HCT116 (cell line): Measurements from ENCODE around the gene ANKRD44. TPM values are rescaled to one million over a fixed set of nuclear protein-coding genes. Genes with fewer than 3 reads are reported as not detected.

Source experiments
- ATAC-seq: fragments of 200-7000 bp; cut with Tn5 transposase; 2 replicates; pipeline ENCODE4 v1.9.1; 2020; ENCODE audit warnings: mild to moderate bottlenecking, moderate library complexity
- BruUV-seq: library from RNA; stranded (reverse); fragments of 400-500 nt; replicated peaks from 2 replicates; lab custom pipeline; 2021; lab: Mats Ljungman, UMichigan
- CTCF ChIA-PET: fragments of 300-600 bp; sonication (Branson Sonifier 250); formaldehyde crosslinking; loops from one replicate; lab custom pipeline; 2021; ENCODE audit warnings: antibody characterized with exemption; lab: Charles Lee
- POLR2A ChIA-PET: fragments of 300-600, 350-600 bp; sonication (Branson Sonifier 250); formaldehyde crosslinking; loops from one replicate; lab custom pipeline; 2021; ENCODE audit warnings: antibody characterized with exemption; lab: Charles Lee
- RAD21 ChIA-PET, 2 experiments: fragments of 300-600 bp; sonication (Branson Sonifier 250); formaldehyde crosslinking; loops; one replicate each; lab custom pipeline; 2023; ENCODE audit warnings: low total read pairs in 2 of 2; ENCODE audit not compliant: uncharacterized antibody in 2 of 2, unreplicated experiment in 2 of 2, low non-redundant PET in 1 of 2; lab: Charles Lee
- DNase-seq: peaks from one replicate; pipeline ENCODE4 v3.0.0-alpha.2; 2010; ENCODE audit warnings: low read depth, low spot score
- H2AFZ ChIP-seq: fragments of 200-600 bp; shearing (Covaris generic), sonication (generic); 2 replicates; pipeline ENCODE4 v1.6.1; 2017; ENCODE audit warnings: low read depth, mixed run types, mixed read lengths, antibody characterized with exemption, low read length; ENCODE audit not compliant: poor library complexity, severe bottlenecking
- H3K27ac ChIP-seq: 2 replicates; pipeline ENCODE4 v1.5.1; 2012; ENCODE audit warnings: low read depth, low read length
- H3K27me3 ChIP-seq: fragments of 200-600 bp; sonication (generic); 2 replicates; pipeline ENCODE4 v1.6.1; 2016; ENCODE audit warnings: mixed run types, low read length, mixed read lengths; ENCODE audit not compliant: insufficient read depth
- H3K36me3 ChIP-seq, 2 experiments: fragments of 200-500 bp in 1 of 2; fragments of 200-600 bp in 1 of 2; sonication (Bioruptor generic) in 1 of 2; sonication (generic) in 1 of 2; 2 replicates each; pipeline versions ENCODE4 v1.5.1 to v1.6.1; 2014 to 2016; ENCODE audit warnings: low read length in 2 of 2, inconsistent platforms in 1 of 2, mixed read lengths in 1 of 2, mixed run types in 1 of 2; ENCODE audit not compliant: insufficient read depth in 2 of 2, control insufficient read depth in 1 of 2
- H3K4me1 ChIP-seq, 2 experiments: fragments of 200-600 bp in 1 of 2; sonication (generic) in 1 of 2; 2 replicates each; pipeline versions ENCODE4 v1.5.1 to v1.6.1; 2012 to 2017; ENCODE audit warnings: low read length in 2 of 2, inconsistent platforms in 1 of 2, mild to moderate bottlenecking in 1 of 2, mixed read lengths in 1 of 2, mixed run types in 1 of 2, moderate library complexity in 1 of 2; ENCODE audit not compliant: insufficient read depth in 2 of 2, control insufficient read depth in 1 of 2
- H3K4me2 ChIP-seq: fragments of 200-600 bp; sonication (generic); 2 replicates; pipeline ENCODE4 v1.6.1; 2017; ENCODE audit warnings: mixed run types, low read length, mixed read lengths
- H3K4me3 ChIP-seq, 2 experiments: fragments of 200-600 bp in 1 of 2; sonication (generic) in 1 of 2; replicated peaks in 1 of 2; 2 replicates each; pipeline ENCODE4 v1.5.1; 2011 to 2016; ENCODE audit warnings: low read length in 2 of 2, control low read depth in 1 of 2, low read depth in 1 of 2, mild to moderate bottlenecking in 1 of 2, mixed read lengths in 1 of 2, mixed run types in 1 of 2
- H3K79me2 ChIP-seq: fragments of 200-600 bp; sonication (generic); 2 replicates; pipeline ENCODE4 v1.6.1; 2017; ENCODE audit warnings: mild to moderate bottlenecking, mixed run types, low read length, moderate library complexity, mixed read lengths; ENCODE audit not compliant: insufficient read depth
- H3K9ac ChIP-seq: fragments of 200-600 bp; sonication (generic); 2 replicates; pipeline ENCODE4 v1.6.1; 2016; ENCODE audit warnings: low read length, mixed read lengths
- H3K9me2 ChIP-seq: fragments of 200-600 bp; sonication (generic), shearing (Covaris generic); 2 replicates; pipeline ENCODE4 v1.6.1; 2017; ENCODE audit warnings: mixed run types, mild to moderate bottlenecking, moderate library complexity; ENCODE audit not compliant: insufficient read depth
- H3K9me3 ChIP-seq, 2 experiments: fragments of 200-500 bp in 1 of 2; fragments of 200-600 bp in 1 of 2; sonication (Bioruptor generic) in 1 of 2; sonication (generic) in 1 of 2; 2 replicates each; pipeline ENCODE4 v1.6.1; 2014 to 2017; ENCODE audit warnings: low read length in 2 of 2, mixed read lengths in 2 of 2, inconsistent platforms in 1 of 2, low read depth in 1 of 2, mild to moderate bottlenecking in 1 of 2, mixed run types in 1 of 2, moderate library complexity in 1 of 2; ENCODE audit not compliant: control insufficient read depth in 1 of 2, insufficient read depth in 1 of 2
- H4K20me1 ChIP-seq: fragments of 200-600 bp; sonication (generic), shearing (Covaris generic); 2 replicates; pipeline ENCODE4 v1.6.1; 2017; ENCODE audit warnings: mixed run types, mild to moderate bottlenecking, moderate library complexity; ENCODE audit not compliant: insufficient read depth
- CBX3 ChIP-seq: IDR thresholded peaks from 2 replicates; pipeline ENCODE4 v1.6.1; 2012; ENCODE audit warnings: low read depth
- FOSL1 ChIP-seq: IDR thresholded peaks from 2 replicates; pipeline ENCODE4 v1.6.1; 2012; ENCODE audit warnings: low read depth
- JUND ChIP-seq: IDR thresholded peaks from 2 replicates; pipeline ENCODE4 v1.6.1; 2012
- POLR2A ChIP-seq: IDR thresholded peaks from 2 replicates; pipeline ENCODE4 v1.7.0; 2011; ENCODE audit warnings: borderline replicate concordance; ENCODE audit not compliant: insufficient read depth, insufficient read length; ENCODE audit errors: extremely low read depth
- RAD21 ChIP-seq: IDR thresholded peaks from 2 replicates; pipeline ENCODE4 v1.6.1; 2012; ENCODE audit warnings: low read depth, mild to moderate bottlenecking
- SIN3A ChIP-seq: IDR thresholded peaks from 2 replicates; pipeline ENCODE4 v1.6.1; 2012; ENCODE audit warnings: low read depth
- SP1 ChIP-seq: IDR thresholded peaks from 2 replicates; pipeline ENCODE4 v1.6.1; 2012; ENCODE audit warnings: low read depth
- YY1 ChIP-seq: IDR thresholded peaks from 2 replicates; pipeline ENCODE4 v1.6.1; 2011; ENCODE audit warnings: low read length, low read depth, moderate library complexity, mild to moderate bottlenecking; ENCODE audit not compliant: insufficient replicate concordance; ENCODE audit errors: extremely low read depth
- ZNF274 ChIP-seq: fragments of 200-500 bp; sonication (Bioruptor generic); IDR thresholded peaks from 2 replicates; pipeline ENCODE4 v1.6.1; 2014; ENCODE audit warnings: mild to moderate bottlenecking, low read depth, low read length, inconsistent platforms
- intact Hi-C: fragments of 100-400 bp; cut with micrococcal nuclease; formaldehyde crosslinking; loops from 2 replicates; pipeline ENCODE4 v1.10.0; 2022
- total RNA-seq: library from RNA; stranded (reverse); gene quantifications from one replicate; pipeline ENCODE4 v1.2.1, GENCODE V29; 2021; ENCODE audit not compliant: unreplicated experiment
- TF ChIP-seq, protein P1 (sequence below), 3 experiments: fragments of 200-600 bp in 1 of 3; sonication (generic) in 1 of 3; IDR thresholded peaks in 2 of 3; conservative IDR thresholded peaks in 1 of 3; 2 replicates each; pipeline ENCODE4 v1.5.1; 2012 to 2017; ENCODE audit warnings: low read depth in 2 of 3, low read length in 2 of 3, antibody characterized with exemption in 1 of 3, borderline replicate concordance in 1 of 3, control low read depth in 1 of 3, mild to moderate bottlenecking in 1 of 3, mixed read lengths in 1 of 3, mixed run types in 1 of 3, moderate library complexity in 1 of 3; ENCODE audit not compliant: insufficient read depth in 1 of 3
- TF ChIP-seq, protein P2 (sequence below): IDR thresholded peaks from 2 replicates; pipeline ENCODE4 v1.6.1; 2011; ENCODE audit warnings: mild to moderate bottlenecking, low read length, moderate library complexity; ENCODE audit not compliant: insufficient replicate concordance; ENCODE audit errors: extremely low read depth

ANKRD44 gene
- total RNA-seq, 1 experiment from 2014 or later: 2.7 TPM

DNA sequence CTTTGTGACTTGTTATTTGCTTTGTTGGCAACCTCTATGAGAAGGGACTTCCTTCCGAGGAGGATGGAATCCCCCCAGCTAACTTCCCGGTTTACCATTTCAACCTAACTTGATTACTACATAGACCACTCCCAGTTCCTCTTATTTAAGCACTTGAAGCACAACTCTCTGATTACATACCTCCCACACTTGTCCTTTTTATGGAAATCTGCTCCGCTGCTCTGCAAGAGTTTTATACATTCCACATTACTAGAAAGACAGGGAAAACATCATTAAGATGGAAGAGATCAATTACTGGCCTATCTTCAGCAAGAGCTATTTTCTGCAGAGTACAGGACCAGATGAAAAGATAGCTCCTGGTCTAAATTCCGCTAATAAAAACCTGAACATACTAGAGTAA is 224.1 kb downstream of the ANKRD44 start:
- H3K9ac ChIP-seq: no peak overlapping the region
- CTCF ChIA-PET: no interaction called here
- no peak overlapping the region for H3K4me3 ChIP-seq
- H4K20me1 ChIP-seq: no peaks in the 10 kb centered on the region
- no peaks in the 10 kb centered on the region for H3K36me3 ChIP-seq
- H3K27me3 ChIP-seq: no peaks in the 10 kb centered on the region
- H3K4me2 ChIP-seq: no peak overlapping the region
- H3K4me1 ChIP-seq: no peaks in the 10 kb centered on the region
- no peaks in the 10 kb centered on the region for H3K9me3 ChIP-seq
- BruUV-seq: no TSS peak
- no peaks in the 10 kb centered on the region for H3K79me2 ChIP-seq
- no peaks in the 10 kb centered on the region for H3K9me2 ChIP-seq
- TF ChIP-seq JUND: no peak
- no peak for TF ChIP-seq RAD21
- no peak for TF ChIP-seq FOSL1
- TF ChIP-seq ZNF274: no peak
- TF ChIP-seq, protein P1, sequence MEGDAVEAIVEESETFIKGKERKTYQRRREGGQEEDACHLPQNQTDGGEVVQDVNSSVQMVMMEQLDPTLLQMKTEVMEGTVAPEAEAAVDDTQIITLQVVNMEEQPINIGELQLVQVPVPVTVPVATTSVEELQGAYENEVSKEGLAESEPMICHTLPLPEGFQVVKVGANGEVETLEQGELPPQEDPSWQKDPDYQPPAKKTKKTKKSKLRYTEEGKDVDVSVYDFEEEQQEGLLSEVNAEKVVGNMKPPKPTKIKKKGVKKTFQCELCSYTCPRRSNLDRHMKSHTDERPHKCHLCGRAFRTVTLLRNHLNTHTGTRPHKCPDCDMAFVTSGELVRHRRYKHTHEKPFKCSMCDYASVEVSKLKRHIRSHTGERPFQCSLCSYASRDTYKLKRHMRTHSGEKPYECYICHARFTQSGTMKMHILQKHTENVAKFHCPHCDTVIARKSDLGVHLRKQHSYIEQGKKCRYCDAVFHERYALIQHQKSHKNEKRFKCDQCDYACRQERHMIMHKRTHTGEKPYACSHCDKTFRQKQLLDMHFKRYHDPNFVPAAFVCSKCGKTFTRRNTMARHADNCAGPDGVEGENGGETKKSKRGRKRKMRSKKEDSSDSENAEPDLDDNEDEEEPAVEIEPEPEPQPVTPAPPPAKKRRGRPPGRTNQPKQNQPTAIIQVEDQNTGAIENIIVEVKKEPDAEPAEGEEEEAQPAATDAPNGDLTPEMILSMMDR (IDR thresholded peaks at IDR 0.05 in 2 of 3, conservative IDR thresholded peaks at IDR 0.05 in 1 of 3; ENCODE audit: borderline replicate concordance in 1 of 3, insufficient read depth in 1 of 3, low read depth in 2 of 3, low read length in 2 of 3): no peak
- TF ChIP-seq POLR2A: no peak
- TF ChIP-seq SP1: no peak
- TF ChIP-seq, protein P2, sequence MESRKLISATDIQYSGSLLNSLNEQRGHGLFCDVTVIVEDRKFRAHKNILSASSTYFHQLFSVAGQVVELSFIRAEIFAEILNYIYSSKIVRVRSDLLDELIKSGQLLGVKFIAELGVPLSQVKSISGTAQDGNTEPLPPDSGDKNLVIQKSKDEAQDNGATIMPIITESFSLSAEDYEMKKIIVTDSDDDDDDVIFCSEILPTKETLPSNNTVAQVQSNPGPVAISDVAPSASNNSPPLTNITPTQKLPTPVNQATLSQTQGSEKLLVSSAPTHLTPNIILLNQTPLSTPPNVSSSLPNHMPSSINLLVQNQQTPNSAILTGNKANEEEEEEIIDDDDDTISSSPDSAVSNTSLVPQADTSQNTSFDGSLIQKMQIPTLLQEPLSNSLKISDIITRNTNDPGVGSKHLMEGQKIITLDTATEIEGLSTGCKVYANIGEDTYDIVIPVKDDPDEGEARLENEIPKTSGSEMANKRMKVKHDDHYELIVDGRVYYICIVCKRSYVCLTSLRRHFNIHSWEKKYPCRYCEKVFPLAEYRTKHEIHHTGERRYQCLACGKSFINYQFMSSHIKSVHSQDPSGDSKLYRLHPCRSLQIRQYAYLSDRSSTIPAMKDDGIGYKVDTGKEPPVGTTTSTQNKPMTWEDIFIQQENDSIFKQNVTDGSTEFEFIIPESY: no peak
- no peak for TF ChIP-seq SIN3A
- TF ChIP-seq YY1: no peak
- TF ChIP-seq CBX3: no peak
- H3K27ac ChIP-seq: no peak overlapping the region
- no peak overlapping the region for H2AFZ ChIP-seq
- RAD21 ChIA-PET: no interaction called here
- POLR2A ChIA-PET: no interaction called here
- DNase-seq (no peak), ATAC-seq (no peak)
- intact Hi-C loops: no loop called here
